A673 (cell line): ENCODE measurements around the gene MPPE1. TPM values are rescaled to one million over a fixed set of nuclear protein-coding genes. Genes with fewer than 3 reads are reported as not detected.

Experiments used
- BruUV-seq: library from RNA; stranded (reverse); fragments of 400-500 nt; replicated peaks from 2 replicates; lab custom pipeline; 2021; lab: Mats Ljungman, UMichigan
- CTCF ChIA-PET: fragments of 300-600 bp; sonication (Branson Sonifier 250); formaldehyde crosslinking; loops from one replicate; lab custom pipeline; 2022; ENCODE audit warnings: antibody characterized with exemption; lab: Charles Lee
- POLR2A ChIA-PET: fragments of 300-600 bp; sonication (Branson Sonifier 250); formaldehyde crosslinking; loops from one replicate; lab custom pipeline; 2022; ENCODE audit warnings: antibody characterized with exemption; ENCODE audit not compliant: low non-redundant PET; lab: Charles Lee
- DNase-seq: peaks from one replicate; pipeline ENCODE4 v3.0.0-alpha.2; 2015; ENCODE audit warnings: low spot score
- H3K27ac ChIP-seq: fragments of 200-600 bp; sonication (generic); 2 replicates; pipeline ENCODE4 v1.5.1; 2016; ENCODE audit warnings: mixed run types, low read depth, mild to moderate bottlenecking, mixed read lengths, antibody characterized with exemption, low read length; ENCODE audit not compliant: poor library complexity, severe bottlenecking
- H3K27me3 ChIP-seq: fragments of 200-600 bp; sonication (generic); replicated peaks from 2 replicates; pipeline ENCODE4 v1.6.1; 2017; ENCODE audit warnings: mixed run types, low read depth, mild to moderate bottlenecking, mixed read lengths, antibody characterized with exemption, low read length; ENCODE audit not compliant: insufficient read depth, poor library complexity
- H3K36me3 ChIP-seq: fragments of 200-600 bp; sonication (generic); 2 replicates; pipeline ENCODE4 v1.6.1; 2016; ENCODE audit warnings: mixed run types, mild to moderate bottlenecking, mixed read lengths, antibody characterized with exemption, low read length; ENCODE audit not compliant: insufficient read depth, poor library complexity, severe bottlenecking
- H3K4me1 ChIP-seq: fragments of 200-600 bp; sonication (generic); 2 replicates; pipeline ENCODE4 v1.6.1; 2017; ENCODE audit warnings: mixed run types, mild to moderate bottlenecking, mixed read lengths, antibody characterized with exemption, low read length; ENCODE audit not compliant: insufficient read depth, poor library complexity, severe bottlenecking
- H3K4me3 ChIP-seq: fragments of 200-600 bp; sonication (generic); 2 replicates; pipeline ENCODE4 v1.5.1; 2016; ENCODE audit warnings: low read depth, mixed run types, mild to moderate bottlenecking, mixed read lengths, low read length; ENCODE audit not compliant: poor library complexity, severe bottlenecking
- H3K9me3 ChIP-seq: fragments of 200-600 bp; sonication (generic); 2 replicates; pipeline ENCODE4 v1.6.1; 2016; ENCODE audit warnings: mixed run types, low read depth, mild to moderate bottlenecking, mixed read lengths, antibody characterized with exemption, low read length; ENCODE audit not compliant: poor library complexity, severe bottlenecking
- CTCF ChIP-seq: fragments of 300-800, 200-600 bp; sonication (generic); conservative IDR thresholded peaks from 2 replicates; pipeline ENCODE4 v1.5.1; 2017; ENCODE audit warnings: low read depth, mild to moderate bottlenecking, antibody characterized with exemption, low read length, moderate library complexity, mixed read lengths
- EZH2 ChIP-seq: fragments of 200-600 bp; sonication (generic); IDR thresholded peaks from 2 replicates; pipeline ENCODE4 v1.6.1; 2017; ENCODE audit warnings: borderline replicate concordance, low read depth, mild to moderate bottlenecking, mixed read lengths, antibody characterized with exemption, low read length; ENCODE audit not compliant: poor library complexity, severe bottlenecking
- intact Hi-C: fragments of 100-400 bp; cut with micrococcal nuclease; formaldehyde crosslinking; loops from one replicate; pipeline ENCODE4 v1.10.0; 2022; ENCODE audit not compliant: unreplicated experiment
- total RNA-seq: library from RNA; stranded (reverse); gene quantifications from 2 replicates; pipeline ENCODE4 v1.2.3, GENCODE V29; 2021

MPPE1 gene
- total RNA-seq, 1 experiment from 2014 or later = 17.6 TPM

- Histone ChIP-seq H3K36me3 (no peaks in the 10 kb centered on the region), H3K4me1 (no peaks in the 10 kb centered on the region), H3K4me3 (no peak overlapping the region), H3K27me3 (no peaks in the 10 kb centered on the region), H3K27ac (no peak overlapping the region), H3K9me3 (no peaks in the 10 kb centered on the region)
- intact Hi-C loops = no loop called here
- DNase-seq = peak; percentile 7
- BruUV-seq = no TSS peak
- ChIA-PET CTCF (no interaction called here), POLR2A (no interaction called here)
- TF ChIP-seq EZH2 = no peak
- TF ChIP-seq CTCF = no peak
Observed at GRCh38 chr18:11909591-11910026, 1.5 kb upstream of the MPPE1 start.

- BruUV-seq = TSS peak; percentile 73
Observed at GRCh38 chr18:11909061-11909455, 941 bp upstream of the MPPE1 start.

GRCh38 chr18:11906926-11907874 is 917 bp downstream of the MPPE1 start:
- Histone ChIP-seq H3K36me3 (no peaks in the 10 kb centered on the region), H3K4me3 (peak overlapping the region; percentile 92), H3K27me3 (no peaks in the 10 kb centered on the region), H3K4me1 (no peaks in the 10 kb centered on the region), H3K9me3 (no peaks in the 10 kb centered on the region), H3K27ac (peak overlapping the region; percentile 94)
- CTCF ChIA-PET = interaction anchor here (0.7 kb wide), 1 partner anchor 89 kb away, joined by 7 read pairs; no protein-coding TSS in a partner anchor
- intact Hi-C loops = no loop called here
- BruUV-seq = no TSS peak
- POLR2A ChIA-PET = no interaction called here
- DNase-seq = no peak
- TF ChIP-seq CTCF = no peak
- TF ChIP-seq EZH2 = no peak

More at GRCh38 chr18:11909061-11909455, 941 bp upstream of the MPPE1 start:
- Histone ChIP-seq H3K4me1 (no peaks in the 10 kb centered on the region), H3K9me3 (no peaks in the 10 kb centered on the region), H3K27ac (peak overlapping the region; percentile 94), H3K4me3 (peak overlapping the region; percentile 92), H3K36me3 (no peaks in the 10 kb centered on the region), H3K27me3 (no peaks in the 10 kb centered on the region)
- CTCF ChIA-PET = no interaction called here
- POLR2A ChIA-PET = no interaction called here
- TF ChIP-seq EZH2 (no peak), CTCF (no peak)
- intact Hi-C loops = no loop called here
- DNase-seq = peak; percentile 44
